Stimulated activated CD4-positive, alpha-beta T cell treated with anti-CD3 and anti-CD28 coated beads, TNF-alpha, amount 100 ng/mL, for 4 hours (primary cell): ENCODE measurements around the gene XRCC4.

ENCODE experiments used
- DNase-seq, 3 experiments: peaks; one replicate each; pipeline ENCODE4 v3.0.0-alpha.2; 2020; ENCODE audit warnings: low read depth in 3 of 3

The XRCC4 gene

GRCh38 chr5:83277154-83277553 lies 199.8 kb downstream of the XRCC4 start:
- DNase-seq: no peak

GRCh38 chr5:83277953-83278352 lies 200.6 kb downstream of the XRCC4 start:
- DNase-seq: no peak

GRCh38 chr5:83281176-83281575 lies 203.8 kb downstream of the XRCC4 start:
- DNase-seq: no peak

GRCh38 chr5:83281658-83282057 lies 204.3 kb downstream of the XRCC4 start:
- DNase-seq: no peak

- DNase-seq: no peak
These were observed 206.4 kb downstream of the XRCC4 start for GRCh38 chr5:83283761-83284160.

- no peak for DNase-seq
These were observed 208.5 kb downstream of the XRCC4 start for GRCh38 chr5:83285661-83286398.

- no peak for DNase-seq
These were observed 216.9 kb downstream of the XRCC4 start for GRCh38 chr5:83294246-83294645.

GRCh38 chr5:83299353-83299752 lies 222.0 kb downstream of the XRCC4 start:
- DNase-seq: no peak

- no peak for DNase-seq
These were observed 229.4 kb downstream of the XRCC4 start for GRCh38 chr5:83306572-83307241.

- no peak for DNase-seq
These were observed 235.3 kb downstream of the XRCC4 start for GRCh38 chr5:83312663-83313062.

GRCh38 chr5:83313436-83313835 lies 236.1 kb downstream of the XRCC4 start:
- no peak for DNase-seq

- no peak for DNase-seq
These were observed 244.2 kb downstream of the XRCC4 start for GRCh38 chr5:83321483-83322055.

GRCh38 chr5:83322273-83322924 lies 245.1 kb downstream of the XRCC4 start:
- DNase-seq: no peak

GRCh38 chr5:83323557-83324180 lies 246.3 kb downstream of the XRCC4 start:
- no peak for DNase-seq

- no peak for DNase-seq
These were observed 254.5 kb downstream of the XRCC4 start for GRCh38 chr5:83331842-83332241.

- no peak for DNase-seq
These were observed 260.2 kb downstream of the XRCC4 start for GRCh38 chr5:83337453-83338035.

GRCh38 chr5:83340511-83340918 lies 263.2 kb downstream of the XRCC4 start:
- DNase-seq: no peak

GRCh38 chr5:83341815-83342334 lies 264.5 kb downstream of the XRCC4 start:
- no peak for DNase-seq

GRCh38 chr5:83342465-83342864 lies 265.1 kb downstream of the XRCC4 start:
- DNase-seq: no peak

GRCh38 chr5:83343299-83343698 lies 266.0 kb downstream of the XRCC4 start:
- no peak for DNase-seq

GRCh38 chr5:83345423-83345822 lies 268.1 kb downstream of the XRCC4 start:
- no peak for DNase-seq
